KG1 (cell line): ENCODE measurements around the gene SLN.

ENCODE experiments used
- DNase-seq: peaks from one replicate; lab custom pipeline; 2025; lab: John Stamatoyannopoulos, UW

Gene SLN

GRCh38 chr11:107683807-107684206 lies 28.0 kb downstream of the SLN start:
- no peak for DNase-seq

GRCh38 chr11:107683061-107683460 lies 28.8 kb downstream of the SLN start:
- no peak for DNase-seq

GRCh38 chr11:107682572-107682971 lies 29.3 kb downstream of the SLN start:
- DNase-seq = no peak

GRCh38 chr11:107682171-107682570 lies 29.7 kb downstream of the SLN start:
- no peak for DNase-seq

GRCh38 chr11:107679255-107680024 lies 32.4 kb downstream of the SLN start:
- no peak for DNase-seq

- DNase-seq = no peak
Measured at GRCh38 chr11:107678632-107678971, 33.3 kb downstream of the SLN start.

- DNase-seq = no peak
Measured at GRCh38 chr11:107677924-107678631, 33.8 kb downstream of the SLN start.

GRCh38 chr11:107676336-107677057 lies 35.4 kb downstream of the SLN start:
- DNase-seq = no peak

GRCh38 chr11:107675902-107676301 lies 36.0 kb downstream of the SLN start:
- DNase-seq = no peak

GRCh38 chr11:107669893-107670601 lies 41.8 kb downstream of the SLN start:
- no peak for DNase-seq

GRCh38 chr11:107669191-107669740 lies 42.6 kb downstream of the SLN start:
- DNase-seq = no peak

GRCh38 chr11:107666911-107667613 lies 44.8 kb downstream of the SLN start:
- no peak for DNase-seq

- DNase-seq = no peak
Measured at GRCh38 chr11:107665018-107665417, 46.8 kb downstream of the SLN start.

GRCh38 chr11:107661656-107662055 lies 50.2 kb downstream of the SLN start:
- DNase-seq = no peak

GRCh38 chr11:107660066-107660465 lies 51.8 kb downstream of the SLN start:
- no peak for DNase-seq

GRCh38 chr11:107659310-107659709 lies 52.5 kb downstream of the SLN start:
- no peak for DNase-seq
